ENCODE data around the gene CSNK1G1.
A peak's percentile ranks its signal among the peaks of the same experiment; 100 is the strongest.

DNA sequence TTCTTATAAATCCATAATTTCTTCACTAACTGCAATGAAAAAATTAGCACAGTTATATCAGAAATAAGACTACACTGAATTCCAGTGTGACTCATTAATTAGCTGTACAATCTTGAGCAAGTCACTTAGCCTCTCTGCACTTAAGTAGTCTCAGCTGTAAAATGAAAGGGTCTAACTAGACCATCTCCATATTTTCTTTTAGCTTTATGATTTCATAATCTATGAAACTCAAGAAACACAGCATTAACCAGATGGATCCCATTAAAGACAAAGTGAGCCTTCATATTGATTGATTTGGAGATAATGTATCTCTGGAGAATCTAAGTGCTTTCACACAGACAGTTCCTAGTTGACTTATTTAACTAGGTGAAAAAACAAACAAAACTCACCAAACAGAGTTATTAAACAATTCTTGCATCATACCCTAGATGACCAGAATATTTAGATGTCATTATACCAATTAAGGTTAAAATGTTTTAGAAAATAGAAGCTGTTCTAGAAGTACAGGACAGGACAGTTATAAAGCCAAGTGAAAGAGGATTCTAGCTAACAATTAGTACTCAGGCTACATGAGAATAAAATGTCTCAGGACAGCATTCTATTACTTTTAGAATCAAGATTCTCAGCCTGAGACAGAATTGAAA is 11.2 kb downstream of the CSNK1G1 start:
- TF ChIP-seq GATA2 (IDR thresholded peaks at IDR 0.05; ENCODE audit: low read depth, low read length): no peak
- TF ChIP-seq GATA3 (IDR thresholded peaks at IDR 0.05; ENCODE audit: low read depth, low read length): peak; percentile 69

All from SH-SY5Y (cell line).